ENCODE measurements around the gene PCYT1B. TPM values are rescaled to one million over a fixed set of nuclear protein-coding genes. Genes with fewer than 3 reads are reported as not detected.

The PCYT1B gene
- 0.12 and 0.40 TPM in 2 replicates for total RNA-seq

GRCh38 chrX:24647257-24648058, at the start of gene PCYT1B:
TSS of gene PCYT1B (minus strand) at chrX:24647347. CDS start at chrX:24647105, 242 bp downstream.

DNA sequence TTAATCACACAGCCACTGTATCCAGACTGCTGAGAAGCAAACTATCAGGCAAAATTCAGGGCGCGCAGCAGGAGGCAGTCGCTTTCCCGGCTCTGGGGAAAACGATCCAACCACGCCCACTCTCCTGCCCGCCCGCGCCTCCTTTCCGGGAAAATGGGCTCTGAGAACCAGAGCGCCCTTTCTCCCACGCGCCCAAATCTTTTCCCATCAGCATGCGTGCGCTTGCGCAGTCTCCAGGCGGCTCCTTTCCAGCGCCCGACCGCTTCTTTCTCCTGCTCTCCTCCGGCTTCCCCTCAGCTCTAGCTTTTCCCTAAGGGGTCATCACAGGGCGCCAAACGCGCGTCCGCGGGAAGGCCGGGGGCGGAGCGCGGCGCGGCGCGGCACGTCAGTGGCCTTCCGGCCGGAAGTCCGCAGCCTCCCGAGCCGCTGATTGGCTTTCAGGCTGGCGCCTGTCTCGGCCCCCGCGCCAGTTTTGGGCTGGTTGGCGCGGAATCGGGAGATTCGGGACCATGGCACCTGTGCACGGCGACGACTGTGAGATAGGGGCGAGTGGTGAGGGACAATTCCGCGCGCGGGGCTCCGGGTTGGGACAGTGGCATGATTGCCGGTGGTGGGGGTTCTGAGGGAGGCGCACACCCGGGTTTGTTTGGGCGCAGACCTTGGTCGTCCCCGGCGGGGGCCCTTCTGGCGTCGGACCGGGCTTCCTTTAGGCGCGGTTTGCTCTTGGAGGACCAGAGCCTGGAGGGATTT, 46.5 kb upstream of the PCYT1B start, which contains the start of gene POLA1:
Gene POLA1 (plus strand): TSS at position 466 of the 750 bp plus-strand sequence. CDS start 44 bp downstream, at position 510.

Other genes starting within 250 kb of the PCYT1B start
- 25.9 and 34.3 TPM in 2 replicates for gene PDK3, start 182.1 kb downstream of the PCYT1B start, total RNA-seq
- gene POLA1, start 46.6 kb upstream of the PCYT1B start, total RNA-seq = 10.8 and 16.1 TPM in 2 replicates

Measured in aortic smooth muscle cell (primary cell).